ENCODE results near the gene SHROOM4.

The SHROOM4 gene, protein sequence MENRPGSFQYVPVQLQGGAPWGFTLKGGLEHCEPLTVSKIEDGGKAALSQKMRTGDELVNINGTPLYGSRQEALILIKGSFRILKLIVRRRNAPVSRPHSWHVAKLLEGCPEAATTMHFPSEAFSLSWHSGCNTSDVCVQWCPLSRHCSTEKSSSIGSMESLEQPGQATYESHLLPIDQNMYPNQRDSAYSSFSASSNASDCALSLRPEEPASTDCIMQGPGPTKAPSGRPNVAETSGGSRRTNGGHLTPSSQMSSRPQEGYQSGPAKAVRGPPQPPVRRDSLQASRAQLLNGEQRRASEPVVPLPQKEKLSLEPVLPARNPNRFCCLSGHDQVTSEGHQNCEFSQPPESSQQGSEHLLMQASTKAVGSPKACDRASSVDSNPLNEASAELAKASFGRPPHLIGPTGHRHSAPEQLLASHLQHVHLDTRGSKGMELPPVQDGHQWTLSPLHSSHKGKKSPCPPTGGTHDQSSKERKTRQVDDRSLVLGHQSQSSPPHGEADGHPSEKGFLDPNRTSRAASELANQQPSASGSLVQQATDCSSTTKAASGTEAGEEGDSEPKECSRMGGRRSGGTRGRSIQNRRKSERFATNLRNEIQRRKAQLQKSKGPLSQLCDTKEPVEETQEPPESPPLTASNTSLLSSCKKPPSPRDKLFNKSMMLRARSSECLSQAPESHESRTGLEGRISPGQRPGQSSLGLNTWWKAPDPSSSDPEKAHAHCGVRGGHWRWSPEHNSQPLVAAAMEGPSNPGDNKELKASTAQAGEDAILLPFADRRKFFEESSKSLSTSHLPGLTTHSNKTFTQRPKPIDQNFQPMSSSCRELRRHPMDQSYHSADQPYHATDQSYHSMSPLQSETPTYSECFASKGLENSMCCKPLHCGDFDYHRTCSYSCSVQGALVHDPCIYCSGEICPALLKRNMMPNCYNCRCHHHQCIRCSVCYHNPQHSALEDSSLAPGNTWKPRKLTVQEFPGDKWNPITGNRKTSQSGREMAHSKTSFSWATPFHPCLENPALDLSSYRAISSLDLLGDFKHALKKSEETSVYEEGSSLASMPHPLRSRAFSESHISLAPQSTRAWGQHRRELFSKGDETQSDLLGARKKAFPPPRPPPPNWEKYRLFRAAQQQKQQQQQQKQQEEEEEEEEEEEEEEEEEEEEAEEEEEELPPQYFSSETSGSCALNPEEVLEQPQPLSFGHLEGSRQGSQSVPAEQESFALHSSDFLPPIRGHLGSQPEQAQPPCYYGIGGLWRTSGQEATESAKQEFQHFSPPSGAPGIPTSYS (N-terminal part only)

DNA sequence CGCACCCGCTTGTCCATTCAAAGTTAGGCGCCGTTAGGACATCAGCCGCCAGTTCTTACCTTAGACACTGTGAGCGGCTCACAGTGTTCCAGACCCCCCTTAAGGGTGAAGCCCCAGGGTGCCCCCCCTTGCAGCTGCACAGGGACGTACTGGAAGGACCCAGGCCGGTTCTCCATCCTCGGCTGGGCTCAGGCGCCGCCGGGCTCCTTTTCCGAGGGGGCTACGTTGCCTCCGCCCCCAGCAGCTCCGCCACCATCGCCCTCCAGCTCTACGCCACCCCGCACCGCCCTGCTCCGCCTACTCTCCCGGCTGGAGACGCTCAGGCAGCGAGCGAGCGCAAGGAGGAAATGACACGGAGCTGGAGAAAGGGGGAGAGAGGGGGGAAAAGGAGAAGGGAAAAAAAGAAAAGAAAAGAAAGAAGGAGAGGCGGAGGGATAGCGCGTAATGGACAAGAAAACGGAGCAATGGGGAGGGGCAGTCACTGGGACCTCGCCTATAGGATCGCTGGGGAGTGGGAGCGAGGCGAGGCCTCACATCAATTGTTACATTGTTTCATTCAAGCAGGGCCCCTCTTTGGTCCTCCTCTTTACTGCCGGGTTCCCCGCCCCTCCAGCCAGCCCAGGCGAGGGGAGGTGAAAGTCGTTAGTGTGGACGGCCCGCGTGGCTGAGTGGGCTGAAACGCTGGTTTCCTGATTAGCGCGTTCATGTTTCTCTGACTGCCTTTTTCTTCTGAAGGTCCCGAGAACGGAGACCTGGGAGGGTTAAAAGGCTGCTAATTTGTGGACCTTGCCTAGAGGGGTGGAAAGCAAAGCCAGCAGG, at the start of gene SHROOM4:
Gene SHROOM4, minus strand, starts transcription at position 352 of the 819 bp plus-strand sequence. Its CDS starts 176 bp downstream, at position 176.
- peak; percentile 3 for DNase-seq

DNA sequence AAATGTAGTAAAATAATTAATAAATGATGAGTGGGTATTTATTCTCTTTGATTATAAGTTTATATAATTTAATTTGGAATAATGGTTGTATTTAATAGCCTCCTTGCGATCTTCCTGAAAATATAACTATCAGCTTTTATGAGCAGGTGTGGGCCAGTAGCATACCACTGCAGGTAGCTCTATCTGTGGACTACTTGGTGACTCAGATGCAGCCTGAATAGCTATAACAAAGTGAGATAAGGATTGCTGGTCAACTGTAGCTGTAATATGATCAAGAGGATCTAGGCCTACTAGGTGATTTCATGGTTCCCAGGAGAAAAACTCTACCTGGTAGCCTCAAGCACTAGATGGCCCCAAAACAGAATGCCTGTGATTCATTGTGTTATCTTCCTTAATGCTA, 49.5 kb upstream of the SHROOM4 start:
- DNase-seq = no peak

- no peak for DNase-seq
Observed at GRCh38 chrX:50860518-50860917, 46.5 kb upstream of the SHROOM4 start.

GRCh38 chrX:50858548-50858947, 44.6 kb upstream of the SHROOM4 start:
- DNase-seq = no peak

DNA sequence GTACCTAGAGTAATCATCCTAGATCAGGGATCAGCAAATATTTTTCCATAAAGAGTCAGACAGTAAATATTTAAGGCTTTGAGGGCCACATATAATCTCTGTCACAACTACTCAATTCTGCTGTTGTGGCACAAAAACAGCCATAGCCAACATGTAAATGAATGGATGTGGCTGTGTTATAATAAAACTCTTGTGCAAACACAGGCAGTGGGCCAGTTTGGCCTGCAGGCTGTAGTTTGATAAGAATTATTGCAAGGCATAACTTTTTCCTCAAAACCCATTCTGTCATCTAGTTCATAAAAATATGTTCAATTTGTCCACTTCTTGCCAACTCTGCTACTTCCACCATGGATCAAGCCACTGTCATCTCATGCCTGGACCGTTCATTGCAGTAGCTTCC, 39.4 kb upstream of the SHROOM4 start:
- no peak for DNase-seq

DNA sequence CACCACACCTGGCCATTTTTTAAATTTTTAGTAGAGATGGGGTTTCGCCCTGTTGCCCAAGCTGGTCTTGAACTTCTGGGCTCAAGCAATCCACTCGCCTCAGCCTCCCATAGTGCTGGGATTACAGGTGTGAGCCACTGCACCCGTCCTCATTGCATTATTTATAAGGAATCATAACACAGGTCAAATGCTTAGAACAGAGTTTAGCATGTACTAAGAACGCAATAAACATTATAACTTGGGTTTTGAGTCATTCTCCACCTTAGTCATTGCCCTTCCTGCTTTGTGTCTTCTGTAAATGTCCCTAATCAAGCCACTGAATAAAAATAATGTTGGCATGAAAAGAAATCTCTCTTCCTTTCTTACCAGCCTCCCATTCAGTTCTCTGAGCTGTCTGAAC, 38.5 kb upstream of the SHROOM4 start:
- no peak for DNase-seq

- DNase-seq = no peak
Observed at GRCh38 chrX:50842221-50842620, 28.2 kb upstream of the SHROOM4 start.

DNA sequence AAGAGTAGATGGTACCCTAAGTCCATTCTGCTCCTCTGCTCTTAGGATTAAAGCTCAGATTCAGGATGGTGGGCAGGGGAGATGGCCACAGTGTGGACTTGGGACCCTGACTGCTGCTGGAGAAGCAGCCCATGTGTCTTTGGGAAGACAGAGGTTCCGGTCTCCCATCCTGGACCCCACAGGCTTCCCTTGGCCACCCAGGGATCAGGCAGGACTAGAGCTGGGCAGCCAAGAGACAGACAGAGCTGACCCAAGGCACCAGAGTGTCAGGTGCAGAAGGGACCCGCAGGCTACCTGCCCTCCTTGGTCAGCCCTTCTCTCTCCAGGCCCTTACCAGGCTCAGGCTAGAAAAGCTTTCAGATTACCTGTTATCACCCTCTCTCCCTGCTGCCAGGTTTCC, 25.7 kb upstream of the SHROOM4 start:
- DNase-seq = no peak

GRCh38 chrX:50838820-50839600, 25.0 kb upstream of the SHROOM4 start:
- DNase-seq = no peak

DNA sequence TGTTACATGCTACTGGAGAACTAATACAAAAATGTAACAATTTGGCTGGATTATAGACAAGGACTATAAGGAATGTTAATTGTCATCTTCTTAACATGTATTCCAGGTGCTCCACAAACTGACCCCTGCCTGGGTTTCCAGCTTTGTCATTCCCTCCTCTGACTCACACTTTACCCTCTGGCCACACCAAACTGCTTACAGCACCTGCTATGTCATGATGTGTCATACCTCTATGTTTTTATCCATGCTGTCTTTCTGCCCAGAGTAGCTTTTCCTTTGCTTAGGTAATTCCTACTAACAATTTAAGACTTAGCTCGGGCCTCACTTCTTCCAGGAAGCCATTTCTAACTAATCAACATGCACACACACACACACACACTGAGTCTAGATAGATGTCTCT, 14.0 kb upstream of the SHROOM4 start:
- no peak for DNase-seq

DNA sequence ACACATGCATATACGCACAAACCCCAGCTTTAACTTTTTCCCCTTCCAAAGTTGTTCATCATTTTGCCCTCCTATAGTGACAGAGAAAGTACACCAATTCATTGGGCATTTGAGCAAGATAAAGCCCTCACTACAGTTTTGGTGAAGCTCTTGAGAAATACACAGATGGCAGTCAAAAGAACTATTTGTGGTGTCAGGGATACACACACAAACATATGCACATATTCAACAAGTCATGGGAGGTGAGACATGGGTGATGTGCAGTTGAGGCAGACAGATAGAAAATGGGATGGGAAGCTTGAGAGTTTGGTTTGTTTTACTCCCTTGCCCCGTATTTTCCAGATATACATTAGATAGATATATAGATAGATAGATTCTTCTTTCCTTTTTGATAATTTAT, 11.8 kb upstream of the SHROOM4 start:
- no peak for DNase-seq

DNA sequence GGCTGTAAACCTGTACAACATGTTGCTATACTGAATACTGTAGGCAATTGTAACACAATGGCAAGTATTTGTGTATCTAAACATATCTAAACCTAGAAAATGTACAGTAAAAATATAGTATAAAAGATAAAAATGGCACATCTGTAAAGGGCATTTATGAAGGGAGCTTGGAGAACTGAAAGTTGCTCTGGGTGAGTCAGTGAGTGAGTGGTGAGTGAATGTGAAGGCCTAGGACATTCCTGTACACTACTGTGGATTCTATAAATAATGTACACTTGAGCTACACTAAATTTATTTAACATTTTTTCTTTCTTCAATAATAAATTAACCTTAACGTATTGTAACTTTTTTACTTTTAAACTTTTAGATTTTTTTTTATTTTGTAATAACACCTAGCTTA, 5.0 kb upstream of the SHROOM4 start:
- DNase-seq = no peak

DNA sequence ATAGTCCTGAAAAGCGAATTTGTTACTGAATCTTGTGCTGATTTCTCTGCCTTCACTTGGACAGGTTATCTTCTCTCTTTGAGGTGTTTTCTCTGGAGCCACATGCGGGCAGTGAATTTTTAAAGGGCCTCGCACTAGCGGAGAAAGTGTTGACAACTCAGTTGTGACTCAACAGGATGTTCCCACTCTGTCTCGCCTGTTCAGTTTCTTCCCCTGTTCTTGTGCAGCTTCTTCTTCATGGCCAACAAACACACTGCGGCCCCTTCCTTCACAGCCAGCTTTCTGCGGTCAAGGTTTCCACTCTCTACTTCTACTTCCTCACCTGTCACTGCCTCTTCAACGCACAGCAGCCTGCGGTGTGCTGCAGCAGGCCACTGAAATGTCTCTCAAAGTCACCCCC, 1.1 kb upstream of the SHROOM4 start:
- DNase-seq = no peak

- no peak for DNase-seq
Observed at GRCh38 chrX:50814701-50815100, 707 bp upstream of the SHROOM4 start.

DNA sequence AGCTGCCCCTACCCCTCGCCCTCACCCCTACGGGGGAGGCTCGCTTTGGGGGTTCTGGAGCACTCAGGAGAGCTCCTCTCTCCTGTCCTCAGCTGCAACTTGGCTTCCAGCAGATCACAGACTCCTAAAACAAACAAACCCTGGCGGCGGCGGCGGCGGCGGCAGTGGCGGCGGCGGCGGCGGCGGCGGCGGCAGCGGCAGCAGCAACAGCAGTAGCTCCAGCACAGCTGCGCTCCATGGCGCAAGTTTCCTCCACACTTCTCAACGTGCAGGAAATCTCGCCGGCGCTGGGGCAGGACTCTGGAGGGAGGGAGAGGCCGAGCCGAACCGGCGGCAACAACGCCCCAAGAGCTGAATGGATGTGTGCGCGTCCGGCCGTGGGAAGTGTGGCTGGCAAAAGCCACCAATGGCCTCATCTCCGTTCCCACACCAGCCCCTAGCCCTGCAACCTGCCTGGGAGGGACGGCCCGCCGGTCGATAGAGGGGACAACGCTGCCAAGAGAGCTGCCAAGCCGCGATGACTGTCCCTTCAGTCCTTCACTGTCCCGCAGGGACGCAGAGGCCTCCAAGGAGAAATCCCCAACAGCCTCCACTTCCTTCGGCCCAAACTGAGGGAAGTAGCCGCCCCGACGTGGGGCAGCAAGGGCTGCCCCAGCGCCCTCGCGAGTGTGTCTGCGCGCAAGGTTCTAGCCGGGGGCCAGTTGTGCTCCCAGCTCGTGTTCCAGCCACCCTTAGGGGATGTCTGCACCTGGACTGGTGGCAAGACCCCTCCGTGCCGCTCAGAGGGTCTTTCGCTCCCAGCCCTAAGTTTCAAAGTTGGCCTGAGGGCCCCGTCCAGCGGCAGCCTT, 775 bp downstream of the SHROOM4 start:
- DNase-seq = peak; percentile 18

DNA sequence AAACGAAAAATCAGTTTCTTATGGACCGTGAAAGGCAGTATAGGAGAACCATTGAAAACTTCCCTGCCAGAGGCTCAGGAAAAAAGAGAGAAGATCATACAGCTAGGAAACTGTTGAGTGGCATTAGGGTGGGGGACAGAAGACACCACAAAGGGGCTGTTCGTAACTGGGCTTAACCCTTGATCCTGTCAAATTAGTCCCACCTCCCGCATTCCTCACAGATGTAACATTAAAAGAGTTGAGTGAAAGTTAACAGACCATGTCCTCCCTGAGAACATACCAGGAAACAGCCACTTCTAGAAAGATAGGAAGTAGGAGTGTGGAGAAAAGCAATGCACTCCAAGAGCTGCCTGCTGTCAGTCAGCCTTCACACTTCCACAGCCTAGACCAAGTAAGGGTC, 8.7 kb downstream of the SHROOM4 start:
- no peak for DNase-seq

- DNase-seq = no peak
Observed at GRCh38 chrX:50801135-50801534, 12.9 kb downstream of the SHROOM4 start.

- DNase-seq = no peak
Observed at GRCh38 chrX:50799531-50799961, 14.4 kb downstream of the SHROOM4 start.

- DNase-seq = no peak
Observed at GRCh38 chrX:50798783-50799182, 15.2 kb downstream of the SHROOM4 start.

DNA sequence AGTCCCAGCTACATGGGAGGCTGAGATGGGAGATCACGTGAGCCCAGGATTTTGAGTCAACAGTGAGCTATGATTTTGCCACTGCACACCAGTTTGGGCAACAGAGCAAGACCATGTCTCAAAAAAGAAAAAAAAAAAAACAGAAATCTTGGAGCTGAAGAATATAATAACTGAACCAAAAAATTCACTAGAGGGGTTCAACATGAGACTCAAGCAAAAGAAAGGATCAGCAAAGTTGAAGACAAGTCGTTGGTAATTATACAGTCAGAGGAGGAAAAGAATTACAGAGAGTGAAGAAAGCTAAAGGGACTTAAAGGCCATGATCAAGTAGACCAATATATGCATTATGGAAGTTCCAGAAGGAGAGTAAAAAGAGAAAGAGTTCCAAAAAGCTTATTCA, 26.9 kb downstream of the SHROOM4 start:
- DNase-seq = no peak
